NT2/D1 (cell line): ENCODE results near the gene MAML3.

Experiments
- SUZ12 ChIP-seq: IDR thresholded peaks from 2 replicates; pipeline ENCODE4 v1.6.1; 2011; ENCODE audit not compliant: insufficient read length, insufficient read depth; ENCODE audit errors: extremely low read depth
- YY1 ChIP-seq: IDR thresholded peaks from 2 replicates; pipeline ENCODE4 v1.6.1; 2011; ENCODE audit not compliant: insufficient read length, insufficient read depth
- ZNF274 ChIP-seq: IDR thresholded peaks from 2 replicates; pipeline ENCODE4 v1.6.1; 2011; ENCODE audit warnings: mild to moderate bottlenecking, low read depth, low read length

DNA sequence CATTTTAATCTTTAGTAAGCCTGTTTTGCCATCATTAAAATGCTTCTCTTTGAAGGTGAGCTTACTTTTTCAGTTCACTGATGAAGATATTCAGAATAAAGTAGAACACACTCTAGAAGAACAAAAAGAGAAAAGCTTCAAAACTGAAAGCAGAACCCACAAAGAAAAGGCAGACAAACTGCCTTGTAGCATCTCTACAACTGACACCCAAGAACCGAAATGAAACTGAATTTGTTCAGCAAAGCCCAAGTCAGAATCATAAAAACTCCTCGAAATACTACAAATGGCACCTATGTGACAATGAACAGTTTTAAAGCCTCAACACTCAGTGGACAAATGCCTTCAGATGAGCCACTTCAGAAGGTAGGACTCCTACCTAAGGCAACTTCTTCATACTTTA, 83.6 kb downstream of the MAML3 start:
- no peak for TF ChIP-seq ZNF274
- no peak for TF ChIP-seq YY1
- no peak for TF ChIP-seq SUZ12
